IMR-90 (cell line): ENCODE results near the gene PRLH. TPM values are rescaled to one million over a fixed set of nuclear protein-coding genes. Genes with fewer than 3 reads are reported as not detected.

ENCODE experiments used
- ATAC-seq: fragments of 200-7000 bp; cut with Tn5 transposase; 2 replicates; pipeline ENCODE4 v1.9.1; 2020; ENCODE audit warnings: low read depth, mild to moderate bottlenecking, moderate library complexity
- BruUV-seq: library from RNA; stranded (reverse); fragments of 400-500 nt; replicated peaks from 2 replicates; lab custom pipeline; 2021; lab: Mats Ljungman, UMichigan
- CTCF ChIA-PET: fragments of 300-600 bp; formaldehyde crosslinking; extraction: SDS; loops from one replicate; lab custom pipeline; 2021; ENCODE audit warnings: antibody characterized with exemption; lab: Yijun Ruan, JAX
- POLR2A ChIA-PET: fragments of 300-600 bp; sonication (Branson Sonifier 250); formaldehyde crosslinking; loops from one replicate; lab custom pipeline; 2022; ENCODE audit warnings: antibody characterized with exemption; ENCODE audit not compliant: unreplicated experiment; lab: Charles Lee
- DNase-seq: peaks from one replicate; pipeline ENCODE4 v3.0.0; 2013
- H2AFZ ChIP-seq: replicated peaks from 2 replicates; pipeline ENCODE3; 2013; ENCODE audit warnings: low read length, mild to moderate bottlenecking; ENCODE audit not compliant: poor library complexity
- H2AK5ac ChIP-seq: 2 replicates; pipeline ENCODE4 v1.6.1; 2013; ENCODE audit warnings: low read depth, low read length, inconsistent platforms
- H2AK9ac ChIP-seq: replicated peaks from 2 replicates; pipeline ENCODE3; 2013; ENCODE audit warnings: mild to moderate bottlenecking, low read depth, low read length, moderate library complexity; ENCODE audit not compliant: poor library complexity
- H2BK120ac ChIP-seq: 2 replicates; pipeline ENCODE4 v1.6.1; 2013; ENCODE audit warnings: low read depth, low read length, inconsistent platforms
- H2BK15ac ChIP-seq: 3 replicates; pipeline ENCODE4 v1.6.1; 2013; ENCODE audit warnings: low read depth, low read length, inconsistent platforms
- H2BK20ac ChIP-seq: 2 replicates; pipeline ENCODE4 v1.6.1; 2013; ENCODE audit warnings: low read depth, mild to moderate bottlenecking, inconsistent platforms, low read length, moderate library complexity
- H2BK5ac ChIP-seq: 2 replicates; pipeline ENCODE4 v1.6.1; 2013; ENCODE audit warnings: mild to moderate bottlenecking, low read depth, low read length, inconsistent platforms; ENCODE audit not compliant: poor library complexity, severe bottlenecking
- H3K14ac ChIP-seq: replicated peaks from 2 replicates; pipeline ENCODE4 v1.6.1; 2013; ENCODE audit warnings: low read depth, low read length, inconsistent platforms
- H3K18ac ChIP-seq: 2 replicates; pipeline ENCODE4 v1.6.1; 2013; ENCODE audit warnings: low read depth, low read length, control low read depth
- H3K23ac ChIP-seq: 2 replicates; pipeline ENCODE4 v1.6.1; 2013; ENCODE audit warnings: low read depth, low read length, inconsistent platforms
- H3K27ac ChIP-seq: 2 replicates; pipeline ENCODE4 v1.5.1; 2013; ENCODE audit warnings: mild to moderate bottlenecking, control low read depth, low read length; ENCODE audit not compliant: insufficient read depth
- H3K27me3 ChIP-seq: 2 replicates; pipeline ENCODE4 v1.6.1; 2013; ENCODE audit warnings: low read length; ENCODE audit not compliant: control insufficient read depth, insufficient read depth
- H3K36me3 ChIP-seq: 2 replicates; pipeline ENCODE4 v1.6.1; 2013; ENCODE audit warnings: low read length, mixed read lengths; ENCODE audit not compliant: control insufficient read depth, insufficient read depth
- H3K4ac ChIP-seq: 2 replicates; pipeline ENCODE4 v1.6.1; 2013; ENCODE audit warnings: low read depth, low read length, inconsistent platforms
- H3K4me1 ChIP-seq: 2 replicates; pipeline ENCODE4 v1.6.1; 2013; ENCODE audit warnings: low read length, mixed read lengths; ENCODE audit not compliant: control insufficient read depth, insufficient read depth
- H3K4me2 ChIP-seq: 2 replicates; pipeline ENCODE4 v1.6.1; 2013; ENCODE audit warnings: low read depth, mild to moderate bottlenecking, control low read depth, low read length, moderate library complexity
- H3K4me3 ChIP-seq: 2 replicates; pipeline ENCODE4 v1.5.1; 2013; ENCODE audit warnings: low read depth, mild to moderate bottlenecking, control low read depth, low read length, moderate library complexity; ENCODE audit not compliant: insufficient read depth
- H3K56ac ChIP-seq: 2 replicates; pipeline ENCODE4 v1.6.1; 2013; ENCODE audit warnings: low read length, inconsistent platforms; ENCODE audit not compliant: insufficient read depth; ENCODE audit errors: extremely low read depth
- H3K79me1 ChIP-seq, 2 experiments: 2 replicates each; pipeline ENCODE4 v1.6.1; 2013; ENCODE audit warnings: low read length in 2 of 2, inconsistent platforms in 1 of 2, low read depth in 1 of 2
- H3K9ac ChIP-seq: 2 replicates; pipeline ENCODE4 v1.6.1; 2013; ENCODE audit warnings: low read depth, low read length, control low read depth
- H3K9me1 ChIP-seq: 2 replicates; pipeline ENCODE4 v1.6.1; 2013; ENCODE audit warnings: low read length, inconsistent platforms; ENCODE audit not compliant: insufficient read depth
- H3K9me3 ChIP-seq: 2 replicates; pipeline ENCODE4 v1.6.1; 2013; ENCODE audit warnings: low read length; ENCODE audit not compliant: control insufficient read depth, insufficient read depth
- H4K20me1 ChIP-seq: 2 replicates; pipeline ENCODE4 v1.6.1; 2013; ENCODE audit warnings: low read length, inconsistent platforms; ENCODE audit not compliant: insufficient read depth
- H4K5ac ChIP-seq: 2 replicates; pipeline ENCODE4 v1.6.1; 2013; ENCODE audit warnings: mild to moderate bottlenecking, low read depth, low read length, control low read depth
- H4K8ac ChIP-seq, 2 experiments: 2 replicates each; pipeline ENCODE4 v1.6.1; 2013; ENCODE audit warnings: low read depth in 2 of 2, low read length in 2 of 2, control low read depth in 1 of 2, inconsistent platforms in 1 of 2
- H4K91ac ChIP-seq: 2 replicates; pipeline ENCODE4 v1.6.1; 2013; ENCODE audit warnings: low read depth, low read length, inconsistent platforms; ENCODE audit not compliant: insufficient read depth
- BHLHE40 ChIP-seq: fragments of 150-350 bp; IDR thresholded peaks from 2 replicates; pipeline ENCODE4 v1.6.1; 2016; ENCODE audit warnings: mild to moderate bottlenecking, low read depth, low read length
- CHD1 ChIP-seq: IDR thresholded peaks from 2 replicates; pipeline ENCODE4 v1.6.1; 2012; ENCODE audit warnings: low read depth, low read length, improper control_type of control experiment
- MAZ ChIP-seq: IDR thresholded peaks from 2 replicates; pipeline ENCODE4 v1.6.1; 2012; ENCODE audit warnings: low read depth, mild to moderate bottlenecking, low read length, improper control_type of control experiment, moderate library complexity, borderline replicate concordance
- WGBS, 2 experiments: methylation state at CpG; one replicate each; pipeline versions ENCODE4 v1.1.5 to v1.1.7; 2013; ENCODE audit warnings: missing lambda C conversion rate in 2 of 2; ENCODE audit not compliant: insufficient read length in 1 of 2; ENCODE audit errors: extremely low coverage in 2 of 2; 5-methylcytosine and 5-hydroxymethylcytosine counted together
- dilution Hi-C: fragments of 300-500 bp; cut with HindIII; formaldehyde crosslinking; loops from one replicate; pipeline ENCODE4 v1.14.3; 2018; ENCODE audit warnings: low sequenced_read_pairs; ENCODE audit not compliant: unreplicated experiment
- in situ Hi-C: fragments of 300-500 bp; cut with MboI; formaldehyde crosslinking; loops from 3 replicates; pipeline ENCODE4 v1.14.3; 2019; ENCODE audit warnings: low sequenced_read_pairs, inconsistent platforms, mixed read lengths
- intact Hi-C: fragments of 100-400 bp; cut with micrococcal nuclease; formaldehyde crosslinking; loops from 2 replicates; pipeline ENCODE4 v1.10.0; 2022
- polyA plus RNA-seq, 3 experiments: library from polyadenylated mRNA; depleted of rRNA; stranded (reverse); fragments of >200 nt; gene quantifications; 2 replicates each; pipeline ENCODE4 v1.2.3, GENCODE V29; 2012; ENCODE audit warnings: low replicate concordance in 1 of 3
- total RNA-seq: library from RNA; depleted of rRNA; stranded (reverse); fragments of >200 nt; gene quantifications from 2 replicates; pipeline ENCODE4 v1.2.3, GENCODE V29; 2012

PRLH gene
- total and polyA plus RNA-seq, 2 of the 4 experiments (the other 2 are of a cell fraction), result not detected

GRCh38 chr2:237603049-237603717, 36.8 kb downstream of the PRLH start:
- peak overlapping the region; percentile 69; the same call in 1 of the 2 replicates for H2AK5ac ChIP-seq
- in situ Hi-C loops, result no loop called here
- H2BK15ac ChIP-seq, result peak overlapping the region; percentile 72; the same call in 1 of the 3 replicates
- POLR2A ChIA-PET, result no interaction called here
- TF ChIP-seq CHD1 (no peak), BHLHE40 (peak; percentile 10; the same call in 1 of the 2 replicates), MAZ (no peak)
- DNase-seq, result no peak
- BruUV-seq, result no TSS peak
- dilution Hi-C loops, result no loop called here
- H3K4ac ChIP-seq, result peak overlapping the region; percentile 75
- no peak overlapping the region; the same call in 1 of the 2 replicates for H3K9ac ChIP-seq
- CTCF ChIA-PET, result interaction anchor here (2.1 kb wide), 1 partner anchor 14 kb away, joined by 7 read pairs; no protein-coding TSS in a partner anchor
- peak overlapping the region; percentile 15 to 89; a peak in 3 of 4 replicates for H4K8ac ChIP-seq
- WGBS, 2 experiments, result 67% methylated on average over 3 of the region's 13 CpGs; no CpG with 5 or more reads in 1 of the 2 experiments
- H3K18ac ChIP-seq, result peak overlapping the region; percentile 16
- peak overlapping the region; percentile 15; the same call in 1 of the 2 replicates for H3K27ac ChIP-seq
- peak overlapping the region; percentile 88 for H2BK120ac ChIP-seq
- H3K4me2 ChIP-seq, result peak overlapping the region; percentile 62
- H4K5ac ChIP-seq, result peak overlapping the region; percentile 4
- no peaks in the 10 kb centered on the region for H3K36me3 ChIP-seq
- H4K91ac ChIP-seq, result peak overlapping the region; percentile 82
- no peaks in the 10 kb centered on the region for H4K20me1 ChIP-seq
- no peaks in the 10 kb centered on the region for H3K79me1 ChIP-seq
- H3K9me3 ChIP-seq, result no peaks in the 10 kb centered on the region
- peak overlapping the region; percentile 90 for H2AFZ ChIP-seq
- intact Hi-C loops, result loop anchor here (5.0 kb wide), 1 partner anchor 139 kb away; no protein-coding TSS in a partner anchor
- H3K27me3 ChIP-seq, result no peaks in the 10 kb centered on the region
- H3K4me3 ChIP-seq, result no peak overlapping the region
- peak overlapping the region; percentile 54 for H3K23ac ChIP-seq
- peak overlapping the region; percentile 51 for H2BK5ac ChIP-seq
- no peak overlapping the region for H3K56ac ChIP-seq
- H3K9me1 ChIP-seq, result peaks cover 9% of the 10 kb centered on the region; the same call in 1 of the 2 replicates
- H3K14ac ChIP-seq, result peak overlapping the region; percentile 75
- H2BK20ac ChIP-seq, result peak overlapping the region; percentile 93
- peak overlapping the region; percentile 93 for H2AK9ac ChIP-seq
- ATAC-seq, result no peak
- peaks cover 7% of the 10 kb centered on the region for H3K4me1 ChIP-seq
